HL-60 (cell line): ENCODE data around the gene PLEKHO1.

ENCODE experiments used
- CTCF ChIP-seq: IDR thresholded peaks from one replicate; pipeline ENCODE4 v1.5.1; 2011; ENCODE audit warnings: low read length, control low read depth, inconsistent platforms; ENCODE audit not compliant: insufficient read depth
- GABPA ChIP-seq: IDR thresholded peaks from 2 replicates; pipeline ENCODE4 v1.6.1; 2012; ENCODE audit warnings: low read depth

- TF ChIP-seq CTCF = no peak
- no peak for TF ChIP-seq GABPA
These were observed 46.7 kb upstream of the PLEKHO1 start for GRCh38 chr1:150102986-150103385.
